CD4-positive, alpha-beta memory T cell (primary cell): ENCODE results near the gene GLG1. TPM values are rescaled to one million over a fixed set of nuclear protein-coding genes. Genes with fewer than 3 reads are reported as not detected.
"Not testable (repeated sequence)": the region's sequence is repeated elsewhere in the genome, so short reads cannot be mapped to it uniquely, and the experiment has no call there.

ENCODE experiments used
- CTCF ChIA-PET: fragments of 350-600 bp; sonication (Branson Sonifier 250); formaldehyde crosslinking; loops from one replicate; lab custom pipeline; 2021; ENCODE audit warnings: inconsistent platforms; ENCODE audit not compliant: partially characterized antibody; lab: Charles Lee
- POLR2A ChIA-PET: fragments of 350-600 bp; sonication (Branson Sonifier 250); formaldehyde crosslinking; loops from one replicate; lab custom pipeline; 2021; ENCODE audit not compliant: partially characterized antibody; lab: Charles Lee
- DNase-seq, 5 donors: peaks; one replicate each; pipeline versions ENCODE4 v3.0.0 to v3.0.0-alpha.2; 2020 to 2022; ENCODE audit warnings: mixed read lengths in 1 of 5
- H3K27ac ChIP-seq: one replicate; pipeline ENCODE4 v1.7.0; 2013; ENCODE audit warnings: low read depth, low read length
- H3K27me3 ChIP-seq: 2 replicates; pipeline ENCODE4 v1.7.0; 2013; ENCODE audit warnings: mild to moderate bottlenecking, low read length, moderate library complexity; ENCODE audit not compliant: insufficient read depth
- H3K36me3 ChIP-seq: 2 replicates; pipeline ENCODE4 v1.7.0; 2013; ENCODE audit warnings: mild to moderate bottlenecking, low read length, moderate library complexity; ENCODE audit not compliant: insufficient read depth
- H3K4me1 ChIP-seq: 2 replicates; pipeline ENCODE4 v1.7.0; 2013; ENCODE audit warnings: mild to moderate bottlenecking, low read length, moderate library complexity; ENCODE audit not compliant: insufficient read depth
- H3K4me3 ChIP-seq, 2 donors: one replicate each; pipeline ENCODE4 v1.7.0; 2013; ENCODE audit warnings: low read length in 2 of 2, mild to moderate bottlenecking in 1 of 2
- H3K9me3 ChIP-seq, 2 donors: one replicate each; pipeline ENCODE4 v1.7.0; 2013; ENCODE audit warnings: low read length in 2 of 2, control low read depth in 1 of 2; ENCODE audit not compliant: control insufficient read depth in 1 of 2
- H3K27ac Mint-ChIP-seq, 7 donors: one replicate each; pipeline ENCODE4 v1.8.0; 2020 to 2021; ENCODE audit warnings: mixed read lengths in 7 of 7, mild to moderate bottlenecking in 6 of 7, inconsistent platforms in 3 of 7, moderate library complexity in 3 of 7
- H3K27me3 Mint-ChIP-seq, 2 donors: one replicate each; pipeline ENCODE4 v1.8.0; 2020 to 2021; ENCODE audit warnings: mixed read lengths in 2 of 2
- H3K36me3 Mint-ChIP-seq, 2 donors: one replicate each; pipeline ENCODE4 v1.8.0; 2020 to 2021; ENCODE audit warnings: mixed read lengths in 2 of 2, inconsistent platforms in 1 of 2, mild to moderate bottlenecking in 1 of 2
- H3K4me1 Mint-ChIP-seq, 4 donors: one replicate each; pipeline ENCODE4 v1.8.0; 2020 to 2021; ENCODE audit warnings: mixed read lengths in 4 of 4, mild to moderate bottlenecking in 1 of 4
- H3K4me3 Mint-ChIP-seq, 8 donors: one replicate each; pipeline ENCODE4 v1.8.0; 2020 to 2021; ENCODE audit warnings: mixed read lengths in 8 of 8, mild to moderate bottlenecking in 7 of 8, moderate library complexity in 6 of 8, inconsistent platforms in 3 of 8
- H3K9me3 Mint-ChIP-seq, 8 donors: one replicate each; pipeline ENCODE4 v1.8.0; 2020 to 2021; ENCODE audit warnings: mixed read lengths in 8 of 8, mild to moderate bottlenecking in 5 of 8, inconsistent platforms in 3 of 8, moderate library complexity in 1 of 8
- intact Hi-C: fragments of 100-400 bp; cut with micrococcal nuclease; formaldehyde crosslinking; loops from one replicate; pipeline ENCODE4 v1.15.1; 2023
- polyA plus RNA-seq, 2 donors: library from polyadenylated mRNA; unstranded; fragments of 300-500 nt; fragmentation: Illumina TruSeq; gene quantifications; one replicate each; pipeline ENCODE4 v1.2.3, GENCODE V29; 2021
- total RNA-seq, 2 experiments: library from RNA; stranded (reverse); gene quantifications; one replicate each; pipeline ENCODE4 v1.2.3, GENCODE V29; 2021

GLG1 gene
- total and polyA plus RNA-seq, 4 experiments from 2014 or later = 121 to 209 (median 175) TPM

DNA sequence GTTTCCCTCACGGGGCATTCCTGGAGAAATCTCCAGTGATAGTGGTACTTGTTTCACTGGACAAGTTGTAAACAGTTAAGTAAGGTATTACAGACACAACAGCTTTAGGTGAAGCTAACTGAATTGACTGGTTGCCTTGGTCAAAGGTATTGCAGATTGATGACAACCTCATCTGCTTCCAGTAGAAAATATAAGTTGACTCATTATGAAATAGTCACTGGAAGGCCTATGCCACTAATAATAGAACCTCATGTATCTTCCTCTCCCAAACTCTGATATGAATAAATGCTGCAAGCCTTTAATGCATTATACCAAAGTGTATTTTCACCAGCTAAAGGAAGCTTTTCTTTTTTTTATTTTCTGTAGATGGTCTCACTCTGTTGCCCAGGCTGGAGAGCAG, 44.8 kb downstream of the GLG1 start:
- Histone ChIP-seq H3K4me1 (peaks cover 59% of the 10 kb centered on the region), H3K27me3 (no peaks in the 10 kb centered on the region), H3K36me3 (no peaks in the 10 kb centered on the region), H3K9me3 (no peaks in the 10 kb centered on the region), H3K4me3 (no peak overlapping the region), H3K27ac (no peak overlapping the region)
- Mint-ChIP-seq H3K4me3 (no peak overlapping the region), H3K36me3 (peaks cover 17 to 26% of the 10 kb centered on the region in 2 donors), H3K27me3 (no peaks in the 10 kb centered on the region), H3K4me1 (peaks cover 49 to 92% (median 76%) of the 10 kb centered on the region in 4 donors), H3K27ac (peak overlapping the region in 6 of 7 donors; percentile 11 to 75 (median 61)), H3K9me3 (no peaks in the 10 kb centered on the region)
- POLR2A ChIA-PET = interaction anchor here (0.9 to 1.4 kb wide), 2 partner anchors 13 to 44 kb away, joined by 3 read pairs; partner anchors contain the start of gene GLG1
- DNase-seq = no peak
- intact Hi-C loops = no loop called here
- CTCF ChIA-PET = interaction anchor here (0.8 to 1.4 kb wide), 4 partner anchors 10 to 61 kb away, joined by 3 to 4 read pairs (median 3); partner anchors contain the start of gene GLG1

DNA sequence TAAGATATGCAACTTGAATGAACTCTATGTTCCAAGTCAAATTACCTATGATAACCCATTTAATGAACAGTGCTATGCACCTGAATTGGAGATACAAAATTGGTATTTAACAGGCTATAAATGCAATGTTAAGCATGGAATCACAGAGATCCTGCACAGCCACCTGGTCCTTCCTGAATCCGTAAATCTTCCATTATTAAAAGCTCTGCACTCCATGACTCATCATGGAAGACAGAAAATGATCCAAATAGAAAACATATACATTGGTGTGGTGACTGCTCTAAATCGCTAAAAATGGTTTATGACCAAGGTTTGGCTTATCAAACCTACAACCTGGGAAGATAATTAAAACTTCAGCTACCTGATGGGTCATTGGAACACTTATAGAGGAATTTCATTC, 45.3 kb downstream of the GLG1 start:
- H3K9me3 Mint-ChIP-seq = no peaks in the 10 kb centered on the region
- peak overlapping the region in 3 of 7 donors; percentile 39 to 64 (median 50) for H3K27ac Mint-ChIP-seq
- no peaks in the 10 kb centered on the region for H3K36me3 ChIP-seq
- H3K4me3 Mint-ChIP-seq = no peak overlapping the region
- no peak overlapping the region for H3K27ac ChIP-seq
- no peaks in the 10 kb centered on the region for H3K27me3 Mint-ChIP-seq
- peaks cover 47 to 91% (median 74%) of the 10 kb centered on the region in 4 donors for H3K4me1 Mint-ChIP-seq
- H3K9me3 ChIP-seq = no peaks in the 10 kb centered on the region
- intact Hi-C loops = no loop called here
- H3K4me1 ChIP-seq = peaks cover 58% of the 10 kb centered on the region
- peaks cover 17 to 25% of the 10 kb centered on the region in 2 donors for H3K36me3 Mint-ChIP-seq
- ChIA-PET POLR2A (interaction anchor here (1.4 kb wide), 1 partner anchor 45 kb away, joined by 3 read pairs; the partner anchor contains the start of gene GLG1), CTCF (interaction anchor here (0.8 to 1.4 kb wide), 4 partner anchors 11 to 61 kb away, joined by 3 to 4 read pairs (median 3); partner anchors contain the start of gene GLG1)
- H3K4me3 ChIP-seq = no peak overlapping the region
- no peak for DNase-seq
- no peaks in the 10 kb centered on the region for H3K27me3 ChIP-seq

GRCh38 chr16:74560912-74561311, 46.0 kb downstream of the GLG1 start:
- CTCF ChIA-PET = interaction anchor here (0.6 to 1.1 kb wide), 2 partner anchors 62 to 66 kb away, joined by 3 to 5 read pairs; no protein-coding TSS in a partner anchor
- POLR2A ChIA-PET = no interaction called here
- no peak overlapping the region for H3K4me3 Mint-ChIP-seq
- Histone ChIP-seq H3K4me3 (no peak overlapping the region), H3K27ac (no peak overlapping the region), H3K4me1 (peaks cover 51% of the 10 kb centered on the region), H3K27me3 (no peaks in the 10 kb centered on the region), H3K9me3 (no peaks in the 10 kb centered on the region), H3K36me3 (no peaks in the 10 kb centered on the region)
- peak overlapping the region in 3 of 7 donors; percentile 31 to 84 (median 52) for H3K27ac Mint-ChIP-seq
- H3K36me3 Mint-ChIP-seq = peaks cover 16 to 25% of the 10 kb centered on the region in 2 donors
- DNase-seq = no peak
- intact Hi-C loops = no loop called here
- H3K9me3 Mint-ChIP-seq = no peaks in the 10 kb centered on the region
- peaks cover 44 to 88% (median 68%) of the 10 kb centered on the region in 4 donors for H3K4me1 Mint-ChIP-seq
- no peaks in the 10 kb centered on the region for H3K27me3 Mint-ChIP-seq

DNA sequence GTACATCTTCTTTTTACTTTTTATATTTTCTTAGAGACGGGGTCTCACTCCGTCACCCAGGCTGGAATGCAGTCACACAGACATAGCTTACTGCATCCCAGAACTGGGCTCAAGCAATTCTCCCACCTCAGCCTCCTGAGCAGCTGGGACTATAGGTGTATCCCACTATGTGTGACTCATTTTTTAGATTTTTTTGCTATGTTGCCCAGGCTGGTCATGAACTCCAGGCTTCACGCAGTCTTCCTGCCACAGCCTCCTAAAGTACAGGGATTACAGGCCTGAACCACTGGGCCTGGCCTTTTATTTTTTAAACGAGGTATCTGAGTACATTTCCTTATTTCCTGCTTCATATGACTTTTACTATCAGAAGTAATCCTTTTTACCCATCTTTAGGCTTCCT, 48.0 kb downstream of the GLG1 start:
- no peaks in the 10 kb centered on the region for H3K9me3 ChIP-seq
- H3K27me3 ChIP-seq = no peaks in the 10 kb centered on the region
- no peak overlapping the region for H3K4me3 ChIP-seq
- no peaks in the 10 kb centered on the region for H3K9me3 Mint-ChIP-seq
- CTCF ChIA-PET = interaction anchor here (1.6 kb wide), 1 partner anchor 11 kb away, joined by 4 read pairs; no protein-coding TSS in a partner anchor
- POLR2A ChIA-PET = no interaction called here
- H3K4me3 Mint-ChIP-seq = no peak overlapping the region
- H3K27ac Mint-ChIP-seq = peak overlapping the region in 6 of 7 donors; percentile 39 to 81 (median 61)
- H3K36me3 ChIP-seq = no peaks in the 10 kb centered on the region
- H3K4me1 Mint-ChIP-seq = peaks cover 27 to 69% (median 50%) of the 10 kb centered on the region in 4 donors
- DNase-seq = no peak
- peaks cover 30% of the 10 kb centered on the region for H3K4me1 ChIP-seq
- intact Hi-C loops = no loop called here
- H3K36me3 Mint-ChIP-seq = peaks cover 7 to 15% of the 10 kb centered on the region in 2 donors
- H3K27me3 Mint-ChIP-seq = no peaks in the 10 kb centered on the region
- H3K27ac ChIP-seq = no peak overlapping the region

- Histone ChIP-seq H3K36me3 (no peaks in the 10 kb centered on the region), H3K4me3 (no peak overlapping the region), H3K27me3 (no peaks in the 10 kb centered on the region), H3K4me1 (peaks cover 19% of the 10 kb centered on the region), H3K9me3 (no peaks in the 10 kb centered on the region), H3K27ac (no peak overlapping the region)
- Mint-ChIP-seq H3K4me3 (peak overlapping the region in 1 of 8 donors; percentile 36), H3K36me3 (peaks cover 4 to 11% of the 10 kb centered on the region in 2 donors), H3K27me3 (no peaks in the 10 kb centered on the region), H3K4me1 (peaks cover 26 to 53% (median 36%) of the 10 kb centered on the region in 4 donors), H3K27ac (peak overlapping the region in 6 of 7 donors; percentile 19 to 89 (median 72)), H3K9me3 (no peaks in the 10 kb centered on the region)
- ChIA-PET POLR2A (no interaction called here), CTCF (interaction anchor here (1.0 to 2.0 kb wide), 3 partner anchors 13 to 65 kb away, joined by 3 to 8 read pairs (median 4); no protein-coding TSS in a partner anchor)
- DNase-seq = no peak
- intact Hi-C loops = no loop called here
These were observed 49.6 kb downstream of the GLG1 start for GRCh38 chr16:74557275-74557674.

GRCh38 chr16:74556375-74556922, 50.5 kb downstream of the GLG1 start:
- Mint-ChIP-seq H3K9me3 (no peaks in the 10 kb centered on the region), H3K27me3 (no peaks in the 10 kb centered on the region), H3K36me3 (peaks cover under 1 to 8% of the 10 kb centered on the region in 2 donors), H3K4me1 (peaks cover 20 to 45% (median 30%) of the 10 kb centered on the region in 4 donors), H3K4me3 (no peak overlapping the region), H3K27ac (peak overlapping the region in 1 of 7 donors; percentile 35)
- Histone ChIP-seq H3K4me1 (peaks cover 19% of the 10 kb centered on the region), H3K36me3 (no peaks in the 10 kb centered on the region), H3K4me3 (no peak overlapping the region), H3K27me3 (no peaks in the 10 kb centered on the region), H3K9me3 (no peaks in the 10 kb centered on the region), H3K27ac (no peak overlapping the region)
- intact Hi-C loops = no loop called here
- ChIA-PET CTCF (interaction anchor here (2.0 kb wide), 1 partner anchor 66 kb away, joined by 8 read pairs; no protein-coding TSS in a partner anchor), POLR2A (interaction anchor here (0.9 kb wide), 1 partner anchor 50 kb away, joined by 3 read pairs; the partner anchor contains the start of gene GLG1)
- DNase-seq = no peak

- H3K4me3 Mint-ChIP-seq, H3K36me3 ChIP-seq, DNase-seq, H3K4me1 ChIP-seq, POLR2A ChIA-PET, H3K9me3 Mint-ChIP-seq, H3K36me3 Mint-ChIP-seq, CTCF ChIA-PET, H3K9me3 ChIP-seq, H3K27me3 Mint-ChIP-seq, H3K4me3 ChIP-seq, intact Hi-C loops, H3K27me3 ChIP-seq, H3K27ac ChIP-seq: not testable (repeated sequence)
- Mint-ChIP-seq H3K27ac (peak overlapping the region in 1 of 7 donors; percentile 48), H3K4me1 (peaks cover 12 to 16% (median 14%) of the 10 kb centered on the region in 4 donors)
These were observed 54.6 kb downstream of the GLG1 start for GRCh38 chr16:74552357-74552756.
